PC-3 (cell line): ENCODE measurements around the gene STAT3. TPM values are rescaled to one million over a fixed set of nuclear protein-coding genes. Genes with fewer than 3 reads are reported as not detected.

Experiments used
- ATAC-seq: fragments of 200-7000 bp; cut with Tn5 transposase; 2 replicates; pipeline ENCODE4 v1.9.1; 2020; ENCODE audit warnings: mild to moderate bottlenecking, moderate library complexity
- BruUV-seq: library from RNA; stranded (reverse); fragments of 400-500 nt; replicated peaks from 2 replicates; lab custom pipeline; 2021; lab: Mats Ljungman, UMichigan
- CTCF ChIA-PET: fragments of 300-600 bp; sonication (Branson Sonifier 250); formaldehyde crosslinking; loops from one replicate; lab custom pipeline; 2022; ENCODE audit warnings: antibody characterized with exemption; lab: Charles Lee
- POLR2A ChIA-PET: fragments of 300-600 bp; sonication (Branson Sonifier 250); formaldehyde crosslinking; loops from one replicate; lab custom pipeline; 2022; ENCODE audit warnings: antibody characterized with exemption; ENCODE audit not compliant: unreplicated experiment; lab: Charles Lee
- DNase-seq: peaks from one replicate; pipeline ENCODE4 v3.0.0-alpha.2; 2015
- H2AFZ ChIP-seq: fragments of 300-600 bp; sonication (generic); 2 replicates; pipeline ENCODE4 v1.6.0; 2016; ENCODE audit warnings: antibody characterized with exemption, low read length
- H3F3A ChIP-seq: fragments of 300-600 bp; sonication (generic); one replicate; pipeline ENCODE4 v1.6.0; 2017; ENCODE audit warnings: antibody characterized with exemption, low read length, control low read depth, mild to moderate bottlenecking; ENCODE audit not compliant: unreplicated experiment
- H3K27ac ChIP-seq: fragments of 300-600 bp; sonication (generic); 2 replicates; pipeline ENCODE4 v1.5.1; 2016; ENCODE audit warnings: mild to moderate bottlenecking, low read length
- H3K27me3 ChIP-seq: fragments of 300-600 bp; sonication (generic); 2 replicates; pipeline ENCODE4 v1.6.1; 2016; ENCODE audit warnings: low read length, mixed read lengths
- H3K36me3 ChIP-seq: fragments of 300-600 bp; sonication (generic); 2 replicates; pipeline ENCODE4 v1.6.1; 2016; ENCODE audit warnings: low read depth, mixed run types, low read length, mixed read lengths
- H3K4me1 ChIP-seq: fragments of 300-600 bp; sonication (generic); 2 replicates; pipeline ENCODE4 v1.5.1; 2016; ENCODE audit warnings: low read length; ENCODE audit not compliant: insufficient read depth
- H3K4me2 ChIP-seq: fragments of 300-600 bp; sonication (generic); 2 replicates; pipeline ENCODE4 v1.6.0; 2016; ENCODE audit warnings: low read length
- H3K4me3 ChIP-seq: fragments of 300-600 bp; sonication (generic); 2 replicates; pipeline ENCODE4 v1.5.1; 2016; ENCODE audit warnings: mild to moderate bottlenecking, low read length, mixed read lengths
- H3K79me2 ChIP-seq: fragments of 300-600 bp; sonication (generic); 2 replicates; pipeline ENCODE4 v1.6.1; 2017; ENCODE audit warnings: low read length, mixed read lengths
- H3K9ac ChIP-seq: fragments of 300-600 bp; sonication (generic); 2 replicates; pipeline ENCODE4 v1.6.0; 2016; ENCODE audit warnings: mild to moderate bottlenecking, low read length
- H3K9me2 ChIP-seq: fragments of 300-600 bp; sonication (generic); replicated peaks from 2 replicates; pipeline ENCODE4 v1.6.1; 2016; ENCODE audit warnings: mixed run types, low read length, mixed read lengths
- H3K9me3 ChIP-seq: fragments of 300-600 bp; sonication (generic); 2 replicates; pipeline ENCODE4 v1.6.1; 2016; ENCODE audit warnings: low read length, mixed read lengths
- H4K20me1 ChIP-seq: fragments of 300-600 bp; sonication (generic); 2 replicates; pipeline ENCODE4 v1.6.1; 2016; ENCODE audit warnings: low read length, mixed read lengths
- CTCF ChIP-seq: fragments of 300-600 bp; sonication (generic); conservative IDR thresholded peaks from 2 replicates; pipeline ENCODE4 v1.5.1; 2017; ENCODE audit warnings: antibody characterized with exemption, low read depth, mild to moderate bottlenecking, low read length
- EZH2 ChIP-seq: fragments of 300-600 bp; sonication (generic); IDR thresholded peaks from one replicate; pipeline ENCODE4 v1.6.1; 2017; ENCODE audit warnings: antibody characterized with exemption, mild to moderate bottlenecking, low read length; ENCODE audit not compliant: unreplicated experiment
- EZH2phosphoT487 ChIP-seq: fragments of 300-600 bp; sonication (generic); IDR thresholded peaks from 2 replicates; pipeline ENCODE4 v1.6.1; 2018; ENCODE audit warnings: mild to moderate bottlenecking, antibody characterized with exemption, low read length, borderline replicate concordance
- intact Hi-C: fragments of 100-400 bp; cut with micrococcal nuclease; formaldehyde crosslinking; loops from 2 replicates; pipeline ENCODE4 v1.9.0; 2023
- total RNA-seq: library from RNA; depleted of rRNA; stranded (reverse); fragments of >200 nt; gene quantifications from 2 replicates; pipeline ENCODE4 v1.2.3, GENCODE V29; 2014

STAT3 gene
- total RNA-seq, 1 experiment from 2014 or later = not detected

- no peak for TF ChIP-seq EZH2
- no peak for TF ChIP-seq EZH2phosphoT487
- TF ChIP-seq CTCF = no peak
- Histone ChIP-seq H4K20me1 (no peaks in the 10 kb centered on the region), H3K79me2 (no peaks in the 10 kb centered on the region), H3K9me2 (no peaks in the 10 kb centered on the region), H3K27me3 (no peaks in the 10 kb centered on the region), H3K9ac (no peak overlapping the region), H3F3A (no peaks in the 10 kb centered on the region), H3K4me3 (no peak overlapping the region), H2AFZ (no peak overlapping the region), H3K4me1 (no peaks in the 10 kb centered on the region), H3K27ac (no peak overlapping the region), H3K36me3 (no peaks in the 10 kb centered on the region), H3K4me2 (no peak overlapping the region), H3K9me3 (no peaks in the 10 kb centered on the region)
- ChIA-PET CTCF (no interaction called here), POLR2A (no interaction called here)
- BruUV-seq = no TSS peak
- ATAC-seq = no peak
- intact Hi-C loops = no loop called here
- no peak for DNase-seq
Observed at GRCh38 chr17:42317266-42317845, 70.9 kb downstream of the STAT3 start.

GRCh38 chr17:42316755-42317154 is 71.5 kb downstream of the STAT3 start:
- no peaks in the 10 kb centered on the region for H3K27me3 ChIP-seq
- ChIA-PET CTCF (no interaction called here), POLR2A (no interaction called here)
- no peak overlapping the region for H3K4me3 ChIP-seq
- no peaks in the 10 kb centered on the region for H3K9me2 ChIP-seq
- H4K20me1 ChIP-seq = no peaks in the 10 kb centered on the region
- no TSS peak for BruUV-seq
- H3K4me2 ChIP-seq = no peak overlapping the region
- H3F3A ChIP-seq = no peaks in the 10 kb centered on the region
- no peak overlapping the region for H2AFZ ChIP-seq
- H3K27ac ChIP-seq = no peak overlapping the region
- H3K9me3 ChIP-seq = no peaks in the 10 kb centered on the region
- ATAC-seq (no peak), DNase-seq (no peak)
- no peaks in the 10 kb centered on the region for H3K4me1 ChIP-seq
- intact Hi-C loops = no loop called here
- no peak for TF ChIP-seq EZH2
- TF ChIP-seq EZH2phosphoT487 = no peak
- TF ChIP-seq CTCF = no peak
- no peaks in the 10 kb centered on the region for H3K79me2 ChIP-seq
- H3K9ac ChIP-seq = no peak overlapping the region
- H3K36me3 ChIP-seq = no peaks in the 10 kb centered on the region

GRCh38 chr17:42315402-42316156 is 72.7 kb downstream of the STAT3 start:
- intact Hi-C loops = no loop called here
- no peak for TF ChIP-seq EZH2phosphoT487
- no peak for TF ChIP-seq EZH2
- no peak for TF ChIP-seq CTCF
- H3K4me3 ChIP-seq = no peak overlapping the region
- H3F3A ChIP-seq = no peaks in the 10 kb centered on the region
- no peak for DNase-seq
- no peaks in the 10 kb centered on the region for H3K4me1 ChIP-seq
- H3K9ac ChIP-seq = no peak overlapping the region
- H3K9me2 ChIP-seq = no peaks in the 10 kb centered on the region
- no peak overlapping the region for H2AFZ ChIP-seq
- H3K4me2 ChIP-seq = no peak overlapping the region
- POLR2A ChIA-PET = no interaction called here
- no peak overlapping the region for H3K27ac ChIP-seq
- H3K27me3 ChIP-seq = no peaks in the 10 kb centered on the region
- ATAC-seq = no peak
- no peaks in the 10 kb centered on the region for H3K36me3 ChIP-seq
- H3K9me3 ChIP-seq = no peaks in the 10 kb centered on the region
- no TSS peak for BruUV-seq
- H3K79me2 ChIP-seq = no peaks in the 10 kb centered on the region
- H4K20me1 ChIP-seq = no peaks in the 10 kb centered on the region
- CTCF ChIA-PET = no interaction called here
